RCC 7860 (cell line): ENCODE data around the gene PSMA3.

Experiments used
- DNase-seq: peaks from one replicate; pipeline ENCODE4 v3.0.0-alpha.2; 2015; ENCODE audit warnings: low spot score
- FAIRE-seq: peaks from 2 replicates; lab custom pipeline; 2012; peaks lifted over from hg19 to GRCh38; lab: Jason Lieb, UNC

Gene PSMA3

GRCh38 chr14:58270628-58271027 is 26.0 kb downstream of the PSMA3 start:
- DNase-seq (peak; percentile 11), FAIRE-seq (peak; percentile 44)

GRCh38 chr14:58272588-58273372 is 28.1 kb downstream of the PSMA3 start:
- FAIRE-seq, result no peak
- peak; percentile 32 for DNase-seq

DNA sequence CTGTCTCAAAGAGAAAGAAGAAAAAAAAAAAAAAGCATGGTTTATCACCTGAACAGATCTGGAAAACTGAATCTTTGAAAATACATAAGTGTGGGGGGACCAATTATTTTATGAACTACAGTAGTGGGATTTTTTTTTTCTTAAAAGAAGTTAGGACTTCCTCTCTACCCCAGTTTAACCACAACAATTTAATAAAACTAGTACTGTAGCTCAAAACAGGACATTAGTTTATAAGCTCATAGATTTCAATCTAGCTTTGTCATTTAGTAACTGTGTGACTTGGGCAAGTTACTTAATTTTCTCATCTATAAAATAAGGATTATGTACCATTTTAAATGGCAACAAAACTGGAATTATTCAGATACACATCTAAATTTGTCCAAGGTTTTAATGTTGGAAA is 30.2 kb downstream of the PSMA3 start:
- FAIRE-seq (no peak), DNase-seq (no peak)

GRCh38 chr14:58275527-58276190 is 31.0 kb downstream of the PSMA3 start:
- FAIRE-seq, result no peak
- no peak for DNase-seq

DNA sequence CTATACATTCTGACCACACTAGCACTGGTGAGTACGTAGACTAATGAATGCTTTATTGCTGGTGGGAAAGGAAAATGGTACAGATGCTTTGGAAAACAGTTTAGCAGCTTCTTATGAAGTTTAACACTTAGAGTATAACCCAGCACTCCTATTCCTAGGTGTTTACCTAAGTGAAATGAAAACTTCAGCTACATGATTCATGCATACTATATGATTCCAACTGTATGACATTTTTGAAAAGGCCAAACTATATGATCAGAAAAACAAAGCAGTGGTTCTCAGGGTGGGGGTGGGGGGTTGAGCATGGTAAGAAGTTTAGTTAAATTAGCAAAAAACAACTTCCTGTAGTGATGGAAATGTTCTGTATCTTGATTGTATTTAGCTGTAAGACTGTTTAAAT is 31.6 kb downstream of the PSMA3 start:
- FAIRE-seq (no peak), DNase-seq (no peak)

- FAIRE-seq, result no peak
- no peak for DNase-seq
These were observed 33.5 kb downstream of the PSMA3 start for GRCh38 chr14:58278177-58278576.

- DNase-seq (peak; percentile 94), FAIRE-seq (peak; percentile 95)
These were observed 36.5 kb downstream of the PSMA3 start for GRCh38 chr14:58280954-58281787.

DNA sequence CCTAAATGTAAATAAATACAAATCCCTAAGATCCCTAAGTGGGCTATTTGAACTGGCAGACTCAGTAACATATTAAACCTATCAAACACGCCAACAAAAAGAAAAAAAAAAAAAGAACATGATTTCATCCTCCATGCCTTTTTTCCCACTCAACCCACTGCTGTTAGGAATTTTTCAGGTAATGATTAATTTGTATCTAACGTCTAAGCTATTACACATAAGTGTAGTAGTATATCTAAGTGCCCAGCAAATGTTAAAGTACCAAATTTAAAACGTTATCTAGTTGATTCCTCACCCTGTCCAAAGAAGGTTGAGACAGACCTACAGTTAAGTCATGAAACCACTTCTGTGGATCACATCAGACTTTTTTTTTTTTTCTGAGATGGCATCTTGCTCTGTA is 37.3 kb downstream of the PSMA3 start:
- DNase-seq, result peak; percentile 90
- FAIRE-seq, result peak; percentile 94

DNA sequence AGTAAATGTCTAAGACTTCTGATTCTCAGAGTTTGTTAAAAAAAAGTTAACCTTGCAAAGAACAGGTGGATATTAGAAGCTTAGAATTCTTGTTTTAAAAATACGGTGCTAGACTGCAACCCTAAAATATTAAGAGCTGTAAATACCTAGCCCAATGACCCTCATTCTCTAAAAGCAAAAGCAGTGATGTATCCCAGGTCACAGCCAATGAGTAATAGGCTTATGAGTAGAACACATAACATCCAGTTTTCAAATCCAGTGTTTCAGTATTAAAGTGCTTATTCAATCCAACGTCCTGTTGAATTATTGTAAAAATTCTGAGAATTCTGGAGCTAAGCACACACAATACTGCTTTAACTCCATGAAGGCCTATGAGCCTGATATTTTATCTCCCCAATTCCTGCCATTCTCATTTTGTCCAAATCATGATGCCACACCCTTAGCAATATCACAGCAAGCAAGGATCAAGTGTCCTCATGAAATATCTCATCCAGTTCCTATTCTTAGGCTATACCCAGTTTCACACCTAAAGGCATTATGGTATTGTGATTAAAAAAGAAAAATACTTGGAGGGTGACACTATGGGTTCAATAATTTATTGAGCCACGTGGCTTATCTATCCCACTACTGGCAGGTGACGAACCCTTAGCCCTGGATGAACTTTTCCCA is 38.4 kb downstream of the PSMA3 start:
- FAIRE-seq (no peak), DNase-seq (no peak)

GRCh38 chr14:58283730-58284129 is 39.1 kb downstream of the PSMA3 start:
- FAIRE-seq (no peak), DNase-seq (no peak)

DNA sequence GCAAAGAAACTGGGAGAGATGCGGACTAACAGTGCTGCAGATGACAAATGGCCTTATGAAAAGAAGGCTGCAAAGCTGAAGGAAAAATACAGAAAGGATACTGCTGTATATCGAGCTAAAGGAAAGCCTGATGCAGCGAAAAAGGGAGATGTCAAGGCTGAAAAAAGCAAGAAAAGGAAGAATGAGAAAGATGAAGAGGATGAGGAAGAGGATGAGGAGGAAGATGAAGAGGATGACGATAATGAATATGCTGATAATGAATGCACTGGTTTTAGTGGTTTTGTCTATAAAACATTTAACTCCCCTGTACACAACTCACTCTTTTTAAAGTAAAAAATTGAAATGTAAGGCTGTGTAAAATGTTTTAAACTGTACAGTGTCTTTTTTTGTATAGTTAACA is 40.5 kb downstream of the PSMA3 start:
- DNase-seq (no peak), FAIRE-seq (no peak)

GRCh38 chr14:58287607-58288042 is 43.0 kb downstream of the PSMA3 start:
- DNase-seq (no peak), FAIRE-seq (no peak)

GRCh38 chr14:58288106-58288792 is 43.6 kb downstream of the PSMA3 start:
- DNase-seq (no peak), FAIRE-seq (no peak)

DNA sequence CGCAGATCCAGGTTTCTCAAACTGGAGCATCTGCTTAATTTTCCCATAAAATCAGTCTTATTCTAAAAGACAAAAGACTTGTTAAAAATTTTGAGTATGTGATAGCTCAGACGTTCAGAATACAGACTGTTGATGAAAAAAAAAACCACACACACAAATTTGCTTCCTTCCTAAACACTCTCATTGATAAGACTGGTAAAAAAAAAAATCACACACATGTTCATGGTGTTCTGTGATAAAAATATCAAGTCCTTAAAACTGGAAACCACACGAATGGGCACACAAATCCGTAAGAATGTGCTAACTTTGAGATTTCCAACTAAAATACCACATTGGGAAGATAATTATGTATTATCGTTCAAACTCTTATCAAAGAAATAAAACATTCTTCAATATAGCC is 47.0 kb downstream of the PSMA3 start:
- DNase-seq, result no peak
- no peak for FAIRE-seq

DNA sequence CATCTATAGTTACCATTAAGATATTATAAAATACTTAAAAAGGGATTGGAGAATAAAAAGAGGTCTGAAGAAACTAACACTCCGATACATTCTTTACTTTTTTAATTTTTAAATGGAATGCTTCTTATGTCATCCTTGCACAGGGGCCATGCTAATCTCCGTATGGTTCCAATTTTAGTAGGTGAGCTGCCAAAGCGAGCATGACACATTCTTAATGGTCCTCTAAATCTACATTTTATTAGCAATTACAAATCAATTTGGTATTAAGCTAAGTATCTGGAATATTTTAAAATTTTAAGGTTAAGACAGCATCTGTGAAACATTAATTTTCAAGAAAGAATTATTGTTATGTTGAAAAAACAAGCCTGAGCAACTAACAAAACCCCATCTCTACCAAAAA is 47.5 kb downstream of the PSMA3 start:
- FAIRE-seq (no peak), DNase-seq (no peak)

- FAIRE-seq, result no peak
- no peak for DNase-seq
These were observed 49.6 kb downstream of the PSMA3 start for GRCh38 chr14:58294201-58294600.

GRCh38 chr14:58296726-58297125 is 52.1 kb downstream of the PSMA3 start:
- FAIRE-seq (no peak), DNase-seq (no peak)

- DNase-seq (no peak), FAIRE-seq (no peak)
These were observed 52.7 kb downstream of the PSMA3 start for GRCh38 chr14:58297412-58297761.

DNA sequence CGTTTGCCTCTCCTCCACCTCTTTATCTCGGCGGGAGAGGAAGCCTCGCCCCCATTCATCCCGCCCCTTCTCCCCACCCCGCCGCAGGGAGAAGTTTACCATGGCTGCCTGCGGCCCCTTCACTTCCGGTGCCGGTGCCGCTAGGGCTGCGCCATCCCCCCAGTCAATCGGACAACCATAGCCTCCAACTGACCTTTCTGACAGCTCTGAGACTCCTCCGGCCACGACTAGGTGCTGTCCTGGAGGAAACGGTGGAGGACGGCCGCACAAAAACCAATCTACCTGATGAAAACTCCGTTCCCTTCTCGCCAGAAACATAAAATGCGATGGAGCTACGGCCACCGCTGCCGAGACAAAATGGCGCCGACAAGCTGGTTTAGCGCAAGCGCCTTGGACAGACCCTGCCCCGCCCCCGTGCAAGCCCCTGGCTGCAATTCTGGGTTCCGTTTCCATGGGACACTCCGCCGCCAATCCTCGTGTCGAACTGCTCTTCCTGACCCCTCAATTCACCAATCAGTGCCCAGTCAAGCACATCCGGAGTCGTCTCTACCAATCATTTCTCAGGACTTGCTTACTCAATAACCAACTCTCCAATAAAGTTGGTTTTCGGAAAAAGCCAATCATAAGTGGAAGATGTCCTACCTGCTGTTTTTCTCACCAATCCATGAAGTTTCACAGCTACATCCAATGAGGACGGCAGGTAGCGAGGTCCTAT is 53.3 kb downstream of the PSMA3 start:
- peak; percentile 99 for DNase-seq

More for the DNA sequence above, 53.3 kb downstream of the PSMA3 start:
- FAIRE-seq, result peak; percentile 95
